Left ventricle myocardium inferior (tissue), 1 donor: ENCODE results near the gene TBXA2R. TPM values are rescaled to one million over a fixed set of nuclear protein-coding genes. Genes with fewer than 3 reads are reported as not detected.

Experiments
- DNase-seq: peaks from one replicate; pipeline ENCODE4 v3.0.0-alpha.2; 2020
- H3K27ac ChIP-seq: fragments of 200-600 bp; replicated peaks from 2 replicates; pipeline ENCODE4 v1.8.0; 2021
- H3K27me3 ChIP-seq: fragments of 200-600 bp; 2 replicates; pipeline ENCODE4 v1.8.0; 2021; ENCODE audit warnings: low read depth
- H3K36me3 ChIP-seq: fragments of 200-600 bp; 2 replicates; pipeline ENCODE4 v1.8.0; 2021
- H3K4me1 ChIP-seq: fragments of 200-600 bp; 2 replicates; pipeline ENCODE4 v1.8.0; 2021
- H3K4me3 ChIP-seq: fragments of 200-600 bp; 2 replicates; pipeline ENCODE4 v1.8.0; 2021; ENCODE audit warnings: mild to moderate bottlenecking, moderate library complexity
- H3K9me3 ChIP-seq: fragments of 200-600 bp; replicated peaks from 2 replicates; pipeline ENCODE4 v1.8.0; 2021
- intact Hi-C: fragments of 100-400 bp; cut with micrococcal nuclease; formaldehyde crosslinking; loops from one replicate; pipeline ENCODE4 v1.11.0; 2022
- total RNA-seq: library from RNA; stranded (reverse); fragmentation: NEBNext Ultra II Directional; extraction: Animal tissue kit (Norgen Biotek cat#: 25700); gene quantifications from one replicate; pipeline ENCODE4 v1.2.1, GENCODE V29; 2021
- TF ChIP-seq, protein P1 (sequence below): fragments of 200-600 bp; IDR thresholded peaks from 2 replicates; pipeline ENCODE4 v1.8.0; 2021; ENCODE audit warnings: antibody characterized with exemption, mild to moderate bottlenecking, borderline replicate concordance
- donor health status: DM: no; HTN: yes; CAD: no; lungs with severe emphysema.

TBXA2R gene
- total RNA-seq, 1 donor from 2014 or later, result 2.3 TPM

DNA sequence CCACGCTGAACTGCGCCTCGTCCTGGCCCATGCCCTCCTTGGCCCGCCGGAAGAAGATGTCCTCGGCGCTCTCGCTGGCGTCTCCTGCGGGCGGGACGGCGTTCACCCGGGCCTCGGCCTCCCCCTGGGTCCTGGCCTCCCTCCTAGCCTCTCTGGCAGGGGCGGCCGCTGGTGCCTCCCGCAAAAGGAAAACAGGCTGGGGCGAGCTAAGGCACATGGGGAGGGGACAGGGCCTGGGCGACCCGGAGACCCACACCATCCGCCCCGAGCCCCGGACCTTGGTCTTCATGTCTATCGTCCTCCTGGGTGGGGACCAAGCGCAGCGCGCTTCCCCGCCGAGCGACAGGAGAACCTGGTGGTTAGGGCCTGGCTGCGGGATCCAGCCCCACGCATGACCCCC, 5.7 kb upstream of the TBXA2R start:
- no peak overlapping the region for H3K4me3 ChIP-seq
- peaks cover 36% of the 10 kb centered on the region for H3K4me1 ChIP-seq
- no peaks in the 10 kb centered on the region for H3K27me3 ChIP-seq
- DNase-seq, result no peak
- intact Hi-C loops, result no loop called here
- no peaks in the 10 kb centered on the region for H3K9me3 ChIP-seq
- H3K27ac ChIP-seq, result no peak overlapping the region
- TF ChIP-seq, protein P1, sequence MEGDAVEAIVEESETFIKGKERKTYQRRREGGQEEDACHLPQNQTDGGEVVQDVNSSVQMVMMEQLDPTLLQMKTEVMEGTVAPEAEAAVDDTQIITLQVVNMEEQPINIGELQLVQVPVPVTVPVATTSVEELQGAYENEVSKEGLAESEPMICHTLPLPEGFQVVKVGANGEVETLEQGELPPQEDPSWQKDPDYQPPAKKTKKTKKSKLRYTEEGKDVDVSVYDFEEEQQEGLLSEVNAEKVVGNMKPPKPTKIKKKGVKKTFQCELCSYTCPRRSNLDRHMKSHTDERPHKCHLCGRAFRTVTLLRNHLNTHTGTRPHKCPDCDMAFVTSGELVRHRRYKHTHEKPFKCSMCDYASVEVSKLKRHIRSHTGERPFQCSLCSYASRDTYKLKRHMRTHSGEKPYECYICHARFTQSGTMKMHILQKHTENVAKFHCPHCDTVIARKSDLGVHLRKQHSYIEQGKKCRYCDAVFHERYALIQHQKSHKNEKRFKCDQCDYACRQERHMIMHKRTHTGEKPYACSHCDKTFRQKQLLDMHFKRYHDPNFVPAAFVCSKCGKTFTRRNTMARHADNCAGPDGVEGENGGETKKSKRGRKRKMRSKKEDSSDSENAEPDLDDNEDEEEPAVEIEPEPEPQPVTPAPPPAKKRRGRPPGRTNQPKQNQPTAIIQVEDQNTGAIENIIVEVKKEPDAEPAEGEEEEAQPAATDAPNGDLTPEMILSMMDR, result no peak
- H3K36me3 ChIP-seq, result peaks cover 39% of the 10 kb centered on the region

DNA sequence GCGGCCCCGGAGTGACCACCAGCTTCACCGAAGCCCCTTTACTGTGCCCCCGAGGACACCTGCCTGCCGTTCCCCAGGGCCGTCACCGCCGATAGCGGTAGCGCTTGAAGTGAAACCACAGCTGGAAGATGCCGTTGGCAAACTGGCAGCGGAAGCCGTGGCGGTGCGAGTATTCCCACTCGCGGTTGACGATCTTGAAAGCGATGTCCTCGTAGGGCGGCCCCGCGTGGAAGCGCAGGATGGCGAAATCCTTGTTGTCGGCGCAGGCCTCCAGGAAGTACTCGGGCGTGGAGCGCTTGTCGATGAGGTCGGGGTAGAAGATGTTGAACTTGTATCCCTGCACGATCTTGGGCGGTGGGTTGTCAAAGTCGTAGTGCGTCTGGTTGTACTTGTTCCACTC, 5.2 kb upstream of the TBXA2R start:
- intact Hi-C loops, result no loop called here
- TF ChIP-seq, protein P1, result no peak
- H3K4me1 ChIP-seq, result peaks cover 38% of the 10 kb centered on the region
- no peak overlapping the region for H3K4me3 ChIP-seq
- no peaks in the 10 kb centered on the region for H3K9me3 ChIP-seq
- peaks cover 1% of the 10 kb centered on the region for H3K27me3 ChIP-seq
- peaks cover 39% of the 10 kb centered on the region for H3K36me3 ChIP-seq
- no peak for DNase-seq
- H3K27ac ChIP-seq, result no peak overlapping the region

DNA sequence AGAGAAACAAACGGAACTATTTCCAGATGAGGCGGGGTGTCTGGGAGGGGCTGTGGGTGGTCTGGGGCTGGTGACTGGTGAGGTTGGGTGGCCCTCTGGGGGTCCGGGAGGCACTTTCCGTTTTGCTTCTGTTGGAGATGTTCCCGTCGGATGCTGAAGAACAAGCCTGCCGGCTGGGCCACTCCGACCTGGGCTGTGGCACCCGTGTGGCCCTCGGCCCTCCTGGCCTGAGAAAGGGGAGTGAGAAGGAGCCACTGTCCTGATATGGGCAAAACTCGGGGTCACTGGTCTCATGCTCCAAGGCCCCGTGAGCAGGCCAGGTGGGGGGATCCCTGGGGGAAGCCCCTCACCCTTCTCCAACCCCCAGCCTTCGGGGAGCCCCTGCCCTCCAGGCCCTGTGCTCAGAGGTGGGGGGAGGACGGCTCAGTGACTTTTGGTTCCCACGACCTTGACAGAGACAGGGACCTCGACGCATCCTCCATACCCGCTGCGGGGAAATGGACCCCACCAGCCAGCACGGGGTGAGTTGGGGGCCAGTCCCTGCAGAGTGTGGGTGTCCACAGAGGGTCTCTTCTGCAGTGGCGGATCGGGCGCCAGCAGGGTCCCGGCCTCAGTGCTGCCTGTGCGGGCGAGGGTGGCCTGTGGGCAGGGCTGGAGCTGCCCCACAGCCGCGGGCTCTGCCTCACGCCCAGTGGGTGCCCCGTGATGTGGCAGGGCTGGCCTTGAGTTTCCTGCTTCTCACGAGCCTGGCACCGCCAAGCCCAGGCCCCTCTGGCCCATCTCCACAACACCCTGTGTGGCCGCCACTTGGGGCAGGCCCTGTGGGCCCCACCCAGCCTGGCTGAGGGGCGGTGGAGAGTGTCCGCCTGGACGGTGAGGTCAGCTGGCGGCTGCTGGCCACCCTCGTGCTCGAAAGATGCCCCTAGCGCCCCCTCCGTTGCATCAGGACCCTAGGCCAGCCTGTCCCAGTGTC, 4.4 kb upstream of the TBXA2R start:
- H3K4me1 ChIP-seq, result peaks cover 46% of the 10 kb centered on the region
- intact Hi-C loops, result no loop called here
- DNase-seq, result no peak

DNA sequence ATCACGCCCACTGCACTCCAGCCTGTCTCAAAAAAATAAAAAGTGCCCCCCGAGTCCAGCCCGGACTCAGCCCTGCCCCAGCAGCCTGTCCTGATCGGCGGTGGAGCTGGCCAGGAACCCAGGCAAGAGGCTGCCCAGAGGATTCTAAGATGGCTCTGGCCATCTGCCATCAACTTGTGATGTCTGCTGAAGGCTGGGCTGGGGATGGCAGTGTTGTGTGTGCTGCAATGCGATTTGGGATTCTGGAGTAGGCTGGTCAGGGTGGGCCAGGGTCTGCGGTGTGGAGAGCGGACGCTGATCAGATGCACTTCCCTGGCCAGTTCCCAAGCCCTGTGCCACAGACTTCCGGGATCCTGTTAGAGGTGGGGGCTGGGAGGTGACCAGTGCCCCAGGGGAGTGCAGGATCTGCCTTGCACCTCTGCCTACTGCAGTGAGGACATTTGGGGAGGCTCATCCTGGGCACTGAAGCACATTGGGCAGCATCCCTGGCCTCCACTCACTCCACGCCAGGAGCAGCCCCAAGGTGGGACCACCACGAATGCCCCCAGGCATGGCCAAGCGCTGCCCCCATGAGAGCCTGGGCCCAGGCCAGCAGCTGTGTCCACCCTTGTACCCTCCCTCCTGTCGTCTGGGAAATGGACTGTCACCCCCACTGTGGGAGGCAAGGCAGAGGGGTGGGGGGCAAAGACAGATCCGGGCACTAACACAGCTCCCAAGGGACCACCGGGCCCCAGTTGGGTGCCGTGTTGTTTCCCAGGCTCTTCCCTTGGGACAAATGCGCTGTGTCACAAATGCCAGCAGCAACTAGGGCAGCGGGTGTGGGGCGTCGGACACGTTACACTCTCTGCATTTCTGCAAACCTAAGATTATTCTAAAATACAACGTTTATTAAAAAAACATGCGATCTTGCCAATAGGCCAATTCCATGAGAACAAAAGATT, 3.4 kb upstream of the TBXA2R start:
- H3K27me3 ChIP-seq, result peaks cover 15% of the 10 kb centered on the region
- H3K4me3 ChIP-seq, result no peak overlapping the region
- intact Hi-C loops, result no loop called here
- peaks cover 32% of the 10 kb centered on the region for H3K36me3 ChIP-seq
- TF ChIP-seq, protein P1, result no peak
- DNase-seq, result no peak
- H3K27ac ChIP-seq, result peak overlapping the region; percentile 92
- peaks cover 49% of the 10 kb centered on the region for H3K4me1 ChIP-seq
- H3K9me3 ChIP-seq, result no peaks in the 10 kb centered on the region

More for the DNA sequence above, 4.4 kb upstream of the TBXA2R start:
- peaks cover 10% of the 10 kb centered on the region for H3K27me3 ChIP-seq
- H3K4me3 ChIP-seq, result no peak overlapping the region
- peak overlapping the region; percentile 92 for H3K27ac ChIP-seq
- H3K9me3 ChIP-seq, result no peaks in the 10 kb centered on the region
- TF ChIP-seq, protein P1, result no peak
- peaks cover 38% of the 10 kb centered on the region for H3K36me3 ChIP-seq

DNA sequence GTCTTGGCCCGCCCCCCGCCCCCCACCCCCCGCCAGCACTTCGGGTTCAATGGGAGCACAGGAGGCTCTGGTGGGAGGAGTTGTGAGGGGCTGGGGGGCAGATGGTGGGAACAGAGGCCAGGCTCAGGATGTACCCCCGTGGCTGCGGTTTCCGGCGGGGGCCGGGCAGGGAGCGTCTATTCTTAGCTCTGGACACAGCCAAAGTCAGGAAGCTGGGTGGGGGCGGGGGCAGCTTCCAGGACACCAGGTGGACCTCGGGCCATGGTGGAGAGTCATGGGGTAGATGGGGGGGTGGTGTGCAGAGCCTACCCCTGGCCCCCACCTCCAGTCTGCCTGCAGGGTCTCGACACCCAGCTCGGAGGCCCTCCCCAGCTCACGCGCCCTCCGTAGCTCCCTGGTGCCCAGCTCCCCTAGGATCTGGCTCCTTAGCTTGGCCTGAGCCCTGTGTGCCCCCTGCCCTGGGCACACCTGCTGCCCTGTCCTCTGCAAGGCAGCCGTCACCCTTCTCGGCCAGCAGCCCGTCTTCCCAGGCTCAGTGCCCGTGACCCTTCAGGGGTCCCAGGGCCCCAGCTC, 2.2 kb upstream of the TBXA2R start:
- peak overlapping the region; percentile 4 for H3K4me3 ChIP-seq
- DNase-seq, result peak; percentile 58
- intact Hi-C loops, result no loop called here
- peaks cover 26% of the 10 kb centered on the region for H3K27me3 ChIP-seq
- peak overlapping the region; percentile 92 for H3K27ac ChIP-seq
- TF ChIP-seq, protein P1, result no peak
- peaks cover 30% of the 10 kb centered on the region for H3K36me3 ChIP-seq
- peaks cover 61% of the 10 kb centered on the region for H3K4me1 ChIP-seq
- H3K9me3 ChIP-seq, result no peaks in the 10 kb centered on the region
